Limb (tissue), 2 donors: ENCODE results near the gene SCG5.

Source experiments
- DNase-seq, 2 donors: peaks; one replicate each; pipeline ENCODE4 v3.0.0-alpha.2; 2016; ENCODE audit errors: extremely low spot score in 2 of 2

Gene SCG5

DNA sequence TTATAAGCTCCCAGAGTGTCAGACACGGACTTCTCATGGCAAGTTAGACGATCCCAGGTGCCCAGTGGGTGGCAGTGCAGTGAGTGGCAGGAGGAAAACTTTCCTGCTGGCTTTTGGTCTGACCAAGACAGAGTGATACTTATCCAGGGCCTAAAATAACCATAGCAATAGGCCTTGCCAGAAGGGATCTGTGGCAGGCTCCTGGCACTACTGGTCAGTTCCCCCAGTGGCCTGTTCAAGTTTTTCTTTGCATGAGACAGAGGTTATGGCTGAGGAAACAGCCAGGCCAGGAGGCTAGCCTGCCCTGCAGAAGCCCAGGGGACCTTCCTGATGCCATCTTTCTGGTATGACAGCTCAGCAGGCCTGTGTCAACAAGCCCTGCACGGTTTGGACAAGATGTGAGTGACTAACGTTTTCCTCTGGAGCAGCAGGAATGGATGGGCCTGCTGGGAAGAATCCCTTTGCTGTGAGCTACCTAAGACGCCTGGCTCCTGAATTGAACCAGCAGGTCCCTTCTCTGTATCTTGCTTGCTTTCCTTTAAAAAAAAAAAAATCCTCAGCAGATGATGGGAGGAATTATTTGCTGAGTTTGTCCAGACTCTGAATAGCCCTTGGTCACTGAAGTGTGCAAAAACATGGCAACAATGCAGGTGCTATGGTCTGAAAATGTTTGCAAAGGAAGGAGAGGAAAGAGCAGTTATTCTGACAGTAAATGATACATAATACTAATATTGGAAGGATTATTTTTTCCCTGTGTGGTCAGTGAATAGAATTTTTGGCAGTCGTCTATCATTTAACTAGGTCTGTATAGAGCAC is 18.0 kb downstream of the SCG5 start:
- DNase-seq, result no peak

GRCh38 chr15:32663671-32664070 is 22.2 kb downstream of the SCG5 start:
- DNase-seq, result no peak

DNA sequence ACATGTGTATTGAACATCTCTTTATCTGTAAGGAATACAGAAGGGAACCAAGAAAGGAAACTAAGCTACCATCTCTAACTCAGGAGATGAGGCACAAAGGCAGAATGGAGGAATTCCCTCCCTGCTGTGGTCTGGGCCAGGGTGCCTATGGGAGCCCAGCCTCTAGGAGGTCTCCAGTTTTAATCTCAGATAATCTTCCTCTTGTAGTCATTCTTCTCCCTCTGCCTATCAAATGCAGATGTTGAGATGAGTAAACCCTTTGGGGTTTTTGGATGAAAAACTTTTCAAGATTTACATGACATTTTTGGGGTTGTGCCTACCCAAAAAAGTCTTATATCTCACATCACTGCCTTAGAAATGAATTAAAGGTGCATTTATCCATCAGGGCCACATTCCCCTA is 23.3 kb downstream of the SCG5 start:
- DNase-seq, result no peak

- no peak for DNase-seq
These were observed 25.8 kb downstream of the SCG5 start for GRCh38 chr15:32667321-32667720.

DNA sequence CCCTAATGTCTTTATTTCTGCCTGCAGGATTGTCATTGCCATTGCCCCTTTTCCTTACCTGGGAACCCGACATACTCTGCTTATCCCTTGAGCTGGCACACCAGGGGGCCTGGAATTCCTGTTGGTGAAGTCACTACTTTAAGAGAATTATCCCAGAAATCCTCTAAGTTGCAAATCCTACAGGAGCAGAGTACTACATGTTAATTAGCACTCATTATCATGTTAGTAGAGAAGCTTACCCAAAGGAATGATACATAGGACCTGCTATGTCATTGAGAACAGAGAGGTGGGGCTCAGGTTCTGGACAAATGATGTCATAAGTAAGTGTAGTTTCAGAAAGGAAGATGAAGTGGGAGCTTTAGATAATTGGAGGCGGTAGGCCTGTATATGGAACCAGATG is 27.4 kb downstream of the SCG5 start:
- DNase-seq, result no peak

DNA sequence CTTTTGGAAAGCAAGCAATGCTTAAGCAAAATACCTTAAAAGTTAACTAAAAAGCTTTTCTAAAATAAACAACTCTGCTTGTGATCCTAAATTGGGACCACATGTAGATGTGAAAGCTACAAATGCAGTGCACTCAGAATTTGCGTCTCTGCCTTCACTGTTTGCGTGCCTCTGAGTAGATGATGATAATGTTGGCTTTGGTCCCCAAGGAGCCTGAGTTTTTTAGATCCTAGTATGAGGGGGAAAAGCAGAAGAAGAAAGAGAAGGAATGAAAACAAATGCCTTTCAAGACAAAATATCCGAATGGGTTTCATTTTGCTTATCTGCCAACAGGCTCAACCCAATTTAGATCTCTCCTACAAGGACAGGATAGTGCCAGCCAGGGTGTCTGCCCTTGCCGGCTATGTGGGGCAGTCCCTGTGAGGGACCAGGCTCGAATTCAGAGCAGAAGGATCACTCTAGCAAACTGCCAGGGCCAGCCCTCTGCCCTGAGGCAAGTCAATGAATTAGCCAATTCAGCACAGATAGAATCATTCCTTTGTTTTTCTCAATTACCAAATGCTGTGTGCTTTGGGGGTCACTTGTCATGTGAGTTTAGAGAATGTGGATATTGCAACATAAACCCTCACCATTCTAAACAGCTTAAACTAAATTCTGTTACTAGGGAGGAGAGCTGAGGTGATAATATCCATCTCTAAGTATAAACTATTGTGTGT is 28.5 kb downstream of the SCG5 start:
- no peak for DNase-seq

GRCh38 chr15:32670623-32671022 is 29.1 kb downstream of the SCG5 start:
- DNase-seq, result no peak

- peak in 1 of 2 donors; percentile 33 for DNase-seq
These were observed 30.1 kb downstream of the SCG5 start for GRCh38 chr15:32671339-32672325.

DNA sequence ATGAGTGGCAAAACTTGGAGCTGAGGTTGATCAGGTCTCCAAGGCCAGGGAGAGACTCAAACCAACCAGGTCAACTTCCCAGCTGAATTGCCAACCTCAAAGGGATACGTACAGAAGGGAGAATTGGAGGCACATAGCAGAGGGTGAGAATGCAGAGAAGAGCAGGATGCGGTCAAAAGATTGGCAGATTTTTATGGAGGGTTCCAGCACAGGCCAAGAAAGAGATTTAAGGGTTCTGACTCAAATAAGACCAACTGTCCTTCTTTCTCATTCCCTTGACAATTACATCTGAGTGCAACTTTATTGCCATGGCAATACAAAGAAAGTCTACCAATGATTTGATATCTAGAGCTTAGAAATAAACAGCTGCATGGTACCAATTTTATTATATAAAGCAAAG is 33.2 kb downstream of the SCG5 start:
- no peak for DNase-seq

DNA sequence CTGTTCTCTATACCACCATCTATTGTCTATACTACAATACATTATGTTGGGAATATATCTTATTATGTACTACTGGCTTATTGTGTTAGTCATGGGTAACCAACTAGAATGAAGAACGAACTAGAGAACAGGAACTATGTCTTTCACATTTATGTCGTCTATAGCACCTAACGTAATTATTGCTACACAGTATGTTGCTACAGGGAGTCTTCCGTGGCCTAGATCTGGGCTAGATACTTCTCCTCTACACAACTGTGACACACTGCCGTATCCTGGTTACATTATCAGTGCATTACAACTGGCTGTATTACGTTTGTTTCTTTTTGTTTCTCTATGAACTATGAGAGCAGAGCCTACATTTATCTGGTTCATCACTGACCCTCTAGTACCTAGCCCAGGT is 34.0 kb downstream of the SCG5 start:
- DNase-seq, result no peak

GRCh38 chr15:32676169-32676568 is 34.7 kb downstream of the SCG5 start:
- DNase-seq, result no peak

GRCh38 chr15:32677238-32677750 is 35.8 kb downstream of the SCG5 start:
- no peak for DNase-seq

- DNase-seq, result no peak
These were observed 37.8 kb downstream of the SCG5 start for GRCh38 chr15:32679298-32679690.

DNA sequence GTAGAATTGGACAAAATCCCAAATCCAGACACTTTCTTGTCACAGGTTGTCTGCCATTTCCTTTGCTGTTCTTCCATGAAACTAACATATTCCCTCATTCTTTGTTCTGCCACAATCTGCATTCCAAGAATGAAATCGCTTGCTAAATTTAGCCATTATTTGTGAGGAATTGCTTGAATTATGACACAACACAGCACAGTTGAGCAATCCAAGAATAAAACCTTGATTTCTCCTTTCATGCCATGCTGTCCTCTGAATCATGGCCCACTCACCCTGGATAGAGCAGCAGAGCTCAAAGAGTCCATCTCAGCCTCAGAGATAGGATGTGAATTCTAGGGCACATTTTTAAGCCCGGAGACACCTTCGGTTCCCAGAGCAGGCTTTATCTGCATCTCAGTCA is 41.1 kb downstream of the SCG5 start:
- DNase-seq, result no peak

GRCh38 chr15:32682977-32683630 is 41.6 kb downstream of the SCG5 start:
- DNase-seq, result no peak

DNA sequence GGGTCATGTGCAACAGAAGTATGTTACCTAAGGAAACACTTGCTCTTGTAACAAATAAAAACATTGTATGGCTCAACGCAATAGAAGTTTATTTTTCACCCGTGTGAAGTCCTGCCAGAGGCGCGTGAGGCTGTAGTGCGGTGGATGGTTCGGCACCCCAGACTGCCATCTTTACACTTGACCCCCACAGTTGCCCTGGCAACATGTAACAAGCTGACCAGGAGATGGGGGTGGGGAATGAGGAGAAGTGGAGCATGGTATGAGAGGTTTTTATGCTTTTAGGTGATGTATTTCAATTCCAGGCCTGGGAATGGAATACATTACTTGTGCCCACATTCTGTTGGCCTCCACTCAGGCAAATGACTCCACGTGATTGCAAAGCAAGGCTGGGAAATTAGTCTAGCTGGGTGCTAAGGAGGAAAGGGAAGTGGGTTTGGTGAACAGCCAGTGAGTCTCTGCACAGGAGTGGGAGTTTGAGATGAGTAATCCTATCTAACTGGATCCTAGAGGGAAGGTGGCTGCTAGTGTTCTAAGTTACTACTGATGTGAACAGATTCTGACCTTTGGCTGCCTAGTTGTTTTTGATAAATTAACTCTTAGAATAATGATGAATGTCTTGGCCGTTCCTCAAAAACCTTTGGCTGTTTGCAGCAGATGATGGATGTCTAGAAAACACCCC is 42.5 kb downstream of the SCG5 start:
- DNase-seq, result no peak

- DNase-seq, result no peak
These were observed 44.1 kb downstream of the SCG5 start for GRCh38 chr15:32685576-32685975.

GRCh38 chr15:32687556-32687955 is 46.0 kb downstream of the SCG5 start:
- DNase-seq, result no peak

GRCh38 chr15:32688151-32688639 is 46.7 kb downstream of the SCG5 start:
- no peak for DNase-seq

DNA sequence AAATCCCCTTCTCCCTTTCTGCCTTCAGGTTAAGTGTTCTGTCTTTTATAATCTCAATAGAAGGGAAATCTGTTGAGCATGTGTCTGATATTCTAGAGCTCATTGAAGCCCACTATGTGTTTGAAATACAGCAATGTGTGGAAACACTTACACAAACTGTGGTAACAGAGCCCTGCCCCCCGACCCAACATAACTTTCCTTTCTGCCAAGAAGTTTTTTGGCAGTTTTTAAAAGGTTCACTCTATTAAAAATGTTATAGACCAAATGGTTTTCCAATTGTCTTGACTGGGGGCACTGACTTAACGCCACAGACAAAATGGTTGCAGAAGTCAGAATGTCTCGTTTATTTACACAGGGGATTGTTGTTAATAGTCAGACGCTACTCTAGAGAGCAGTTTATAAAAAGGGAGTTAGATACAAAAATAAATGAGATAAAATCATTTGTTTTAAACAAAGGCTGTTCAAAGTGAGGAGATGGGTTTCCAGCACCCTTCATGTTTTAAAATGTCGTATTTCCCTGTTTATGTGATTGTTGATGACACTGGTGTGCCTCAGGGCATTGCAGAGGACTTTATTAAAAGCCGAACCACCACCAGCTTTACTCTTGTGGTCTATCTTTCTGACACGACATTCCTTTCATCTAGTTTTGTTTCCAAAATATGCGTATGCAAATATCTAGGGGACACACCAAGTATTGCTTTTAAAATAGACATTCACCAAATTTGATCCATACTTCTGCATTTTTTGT is 49.6 kb downstream of the SCG5 start:
- DNase-seq, result peak in 1 of 2 donors; percentile 43
